MCF 10A (cell line): ENCODE measurements around the gene TEAD1. TPM values are rescaled to one million over a fixed set of nuclear protein-coding genes. Genes with fewer than 3 reads are reported as not detected.

Experiments
- BruUV-seq: library from RNA; stranded (reverse); fragments of 400-500 nt; replicated peaks from 2 replicates; lab custom pipeline; 2021; lab: Mats Ljungman, UMichigan
- CTCF ChIA-PET: fragments of 300-600 bp; sonication (Branson Sonifier 250); formaldehyde crosslinking; extraction: SDS; loops from one replicate; lab custom pipeline; 2021; ENCODE audit warnings: antibody characterized with exemption, inconsistent platforms; lab: Yijun Ruan, JAX
- POLR2A ChIA-PET: fragments of 300-600, 350-650 bp; sonication (Branson Sonifier 250); formaldehyde crosslinking; extraction: SDS; loops from one replicate; lab custom pipeline; 2020; ENCODE audit warnings: antibody characterized with exemption, inconsistent platforms; lab: Yijun Ruan, JAX
- DNase-seq: peaks from one replicate; pipeline ENCODE4 v3.0.0-alpha.2; 2018; ENCODE audit not compliant: unreplicated experiment
- H3K27ac Mint-ChIP-seq: one replicate; pipeline ENCODE4 v1.8.0; 2022; ENCODE audit warnings: mild to moderate bottlenecking, low read depth, mixed read lengths; ENCODE audit not compliant: unreplicated experiment
- H3K27me3 Mint-ChIP-seq: one replicate; pipeline ENCODE4 v1.8.0; 2022; ENCODE audit warnings: mixed read lengths; ENCODE audit not compliant: insufficient read depth, unreplicated experiment
- H3K36me3 Mint-ChIP-seq: one replicate; pipeline ENCODE4 v1.8.0; 2022; ENCODE audit warnings: mild to moderate bottlenecking, moderate library complexity, mixed read lengths; ENCODE audit not compliant: insufficient read depth, unreplicated experiment
- H3K4me1 Mint-ChIP-seq: one replicate; pipeline ENCODE4 v1.8.0; 2022; ENCODE audit warnings: mixed read lengths; ENCODE audit not compliant: insufficient read depth, unreplicated experiment
- H3K4me3 Mint-ChIP-seq: one replicate; pipeline ENCODE4 v1.8.0; 2022; ENCODE audit warnings: mild to moderate bottlenecking, moderate library complexity, mixed read lengths; ENCODE audit not compliant: unreplicated experiment
- H3K9me3 Mint-ChIP-seq: one replicate; pipeline ENCODE4 v1.8.0; 2022; ENCODE audit warnings: mixed read lengths; ENCODE audit not compliant: unreplicated experiment
- CTCF ChIP-seq: fragments of 200-600 bp; IDR thresholded peaks from one replicate; pipeline ENCODE4 v1.8.0; 2022; ENCODE audit warnings: antibody characterized with exemption, mild to moderate bottlenecking; ENCODE audit not compliant: unreplicated experiment
- intact Hi-C: fragments of 100-400 bp; cut with micrococcal nuclease; formaldehyde crosslinking; loops from 2 replicates; pipeline ENCODE4 v1.14.1; 2022
- total RNA-seq: library from RNA; stranded (reverse); gene quantifications from 2 replicates; pipeline ENCODE4 v1.2.3, GENCODE V29; 2022

The TEAD1 gene
- total RNA-seq, 1 experiment from 2014 or later = 123 TPM

GRCh38 chr11:12963051-12963450 is 288.8 kb downstream of the TEAD1 start:
- ChIA-PET POLR2A (interaction anchor here (1.7 kb wide), 1 partner anchor 197 kb away, joined by 4 read pairs; no protein-coding TSS in a partner anchor), CTCF (interaction anchor here (0.7 to 11.5 kb wide), 24 partner anchors 10 to 674 kb away, joined by 3 to 196 read pairs (median 9); no protein-coding TSS in a partner anchor)
- BruUV-seq = no TSS peak
- H3K9me3 Mint-ChIP-seq = no peaks in the 10 kb centered on the region
- H3K27me3 Mint-ChIP-seq = no peaks in the 10 kb centered on the region
- intact Hi-C loops = loop anchor here (5.0 kb wide), 2 partner anchors 379 to 676 kb away; no protein-coding TSS in a partner anchor
- H3K4me1 Mint-ChIP-seq = peaks cover 12% of the 10 kb centered on the region
- no peaks in the 10 kb centered on the region for H3K36me3 Mint-ChIP-seq
- DNase-seq = no peak
- TF ChIP-seq CTCF = no peak
- no peak overlapping the region for H3K4me3 Mint-ChIP-seq
- no peak overlapping the region for H3K27ac Mint-ChIP-seq

- H3K27me3 Mint-ChIP-seq = no peaks in the 10 kb centered on the region
- H3K9me3 Mint-ChIP-seq = no peaks in the 10 kb centered on the region
- no peaks in the 10 kb centered on the region for H3K36me3 Mint-ChIP-seq
- peak; percentile 80 for DNase-seq
- no peak overlapping the region for H3K27ac Mint-ChIP-seq
- intact Hi-C loops = loop anchor here (1.0 to 5.0 kb wide), 6 partner anchors 188 to 677 kb away; no protein-coding TSS in a partner anchor
- peak; percentile 85 for TF ChIP-seq CTCF
- BruUV-seq = no TSS peak
- CTCF ChIA-PET = interaction anchor here (0.6 to 11.5 kb wide), 65 partner anchors 8 to 675 kb away, joined by 3 to 196 read pairs (median 4); no protein-coding TSS in a partner anchor
- POLR2A ChIA-PET = interaction anchor here (0.6 to 1.7 kb wide), 5 partner anchors 196 to 631 kb away, joined by 3 to 5 read pairs (median 4); no protein-coding TSS in a partner anchor
- no peak overlapping the region for H3K4me3 Mint-ChIP-seq
- peaks cover 16% of the 10 kb centered on the region for H3K4me1 Mint-ChIP-seq
These were observed 289.7 kb downstream of the TEAD1 start for GRCh38 chr11:12963792-12964536.

GRCh38 chr11:12964650-12965049 is 290.4 kb downstream of the TEAD1 start:
- H3K27ac Mint-ChIP-seq = no peak overlapping the region
- TF ChIP-seq CTCF = no peak
- CTCF ChIA-PET = interaction anchor here (0.6 to 11.5 kb wide), 33 partner anchors 12 to 676 kb away, joined by 3 to 196 read pairs (median 8); no protein-coding TSS in a partner anchor

GRCh38 chr11:12966002-12966401 is 291.8 kb downstream of the TEAD1 start:
- POLR2A ChIA-PET = interaction anchor here (0.6 to 1.3 kb wide), 3 partner anchors 154 to 202 kb away, joined by 3 read pairs; no protein-coding TSS in a partner anchor
- CTCF ChIA-PET = interaction anchor here (0.5 to 11.5 kb wide), 14 partner anchors 10 to 636 kb away, joined by 3 to 196 read pairs (median 4); no protein-coding TSS in a partner anchor
- no peaks in the 10 kb centered on the region for H3K36me3 Mint-ChIP-seq
- no peak for TF ChIP-seq CTCF
- DNase-seq = no peak
- H3K4me1 Mint-ChIP-seq = peaks cover 16% of the 10 kb centered on the region
- BruUV-seq = no TSS peak
- H3K27me3 Mint-ChIP-seq = no peaks in the 10 kb centered on the region
- H3K27ac Mint-ChIP-seq = no peak overlapping the region
- intact Hi-C loops = no loop called here
- no peak overlapping the region for H3K4me3 Mint-ChIP-seq
- H3K9me3 Mint-ChIP-seq = no peaks in the 10 kb centered on the region

More at GRCh38 chr11:12964650-12965049, 290.4 kb downstream of the TEAD1 start:
- H3K9me3 Mint-ChIP-seq = no peaks in the 10 kb centered on the region
- DNase-seq = no peak
- no peak overlapping the region for H3K4me3 Mint-ChIP-seq
- intact Hi-C loops = loop anchor here (1.0 to 5.0 kb wide), 6 partner anchors 188 to 677 kb away; no protein-coding TSS in a partner anchor
- no TSS peak for BruUV-seq
- no peaks in the 10 kb centered on the region for H3K27me3 Mint-ChIP-seq
- POLR2A ChIA-PET = interaction anchor here (0.6 to 1.3 kb wide), 2 partner anchors 217 to 632 kb away, joined by 3 to 5 read pairs; no protein-coding TSS in a partner anchor
- H3K4me1 Mint-ChIP-seq = peaks cover 16% of the 10 kb centered on the region
- H3K36me3 Mint-ChIP-seq = no peaks in the 10 kb centered on the region
